Fibroblast of lung (primary cell): ENCODE data around the gene MPHOSPH6.
"Not testable (repeated sequence)": the region's sequence is repeated elsewhere in the genome, so short reads cannot be mapped to it uniquely, and the experiment has no call there.

Source experiments
- EZH2 ChIP-seq: IDR thresholded peaks from 2 replicates; pipeline ENCODE4 v1.5.1; 2012; ENCODE audit warnings: low read length, control low read depth, mild to moderate bottlenecking; ENCODE audit errors: missing control alignments
- TF ChIP-seq, protein P1 (sequence below), 2 donors: IDR thresholded peaks in 1 of 2; conservative IDR thresholded peaks in 1 of 2; 1 replicate in 1 of 2; 2 replicates in 1 of 2; pipeline ENCODE4 v1.5.1; 2011 to 2012; ENCODE audit warnings: low read length in 2 of 2, control low read depth in 1 of 2, inconsistent platforms in 1 of 2, low read depth in 1 of 2, mild to moderate bottlenecking in 1 of 2

DNA sequence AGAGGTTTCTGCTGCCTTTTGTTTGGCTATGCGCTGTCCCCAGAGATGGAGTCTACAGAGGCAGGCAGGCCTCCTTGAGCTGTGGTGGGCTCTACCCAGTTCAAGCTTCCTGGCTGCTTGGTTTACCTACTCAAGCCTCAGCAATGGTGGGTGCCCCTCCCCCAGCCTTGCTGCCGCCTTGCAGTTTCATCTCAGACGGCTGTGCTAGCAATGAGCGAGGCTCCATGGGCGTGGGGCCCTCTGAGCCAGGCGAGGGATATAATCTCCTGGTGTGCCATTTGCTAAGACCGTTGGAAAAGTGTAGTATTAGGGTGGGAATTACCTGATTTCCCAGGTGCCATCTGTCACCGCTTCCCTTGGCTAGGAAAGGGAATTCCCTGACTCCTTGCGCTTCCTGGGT is 39.3 kb upstream of the MPHOSPH6 start:
- not testable (repeated sequence) for TF ChIP-seq EZH2
- TF ChIP-seq, protein P1, sequence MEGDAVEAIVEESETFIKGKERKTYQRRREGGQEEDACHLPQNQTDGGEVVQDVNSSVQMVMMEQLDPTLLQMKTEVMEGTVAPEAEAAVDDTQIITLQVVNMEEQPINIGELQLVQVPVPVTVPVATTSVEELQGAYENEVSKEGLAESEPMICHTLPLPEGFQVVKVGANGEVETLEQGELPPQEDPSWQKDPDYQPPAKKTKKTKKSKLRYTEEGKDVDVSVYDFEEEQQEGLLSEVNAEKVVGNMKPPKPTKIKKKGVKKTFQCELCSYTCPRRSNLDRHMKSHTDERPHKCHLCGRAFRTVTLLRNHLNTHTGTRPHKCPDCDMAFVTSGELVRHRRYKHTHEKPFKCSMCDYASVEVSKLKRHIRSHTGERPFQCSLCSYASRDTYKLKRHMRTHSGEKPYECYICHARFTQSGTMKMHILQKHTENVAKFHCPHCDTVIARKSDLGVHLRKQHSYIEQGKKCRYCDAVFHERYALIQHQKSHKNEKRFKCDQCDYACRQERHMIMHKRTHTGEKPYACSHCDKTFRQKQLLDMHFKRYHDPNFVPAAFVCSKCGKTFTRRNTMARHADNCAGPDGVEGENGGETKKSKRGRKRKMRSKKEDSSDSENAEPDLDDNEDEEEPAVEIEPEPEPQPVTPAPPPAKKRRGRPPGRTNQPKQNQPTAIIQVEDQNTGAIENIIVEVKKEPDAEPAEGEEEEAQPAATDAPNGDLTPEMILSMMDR (conservative IDR thresholded peaks at IDR 0.05 in 1 of 2, IDR thresholded peaks at IDR 0.05 in 1 of 2; ENCODE audit: low read depth in 1 of 2, low read length in 2 of 2): not testable (repeated sequence)
